T follicular helper cell (primary cell): ENCODE data around the gene DNAJC11.
"Not testable (repeated sequence)": the region's sequence is repeated elsewhere in the genome, so short reads cannot be mapped to it uniquely, and the experiment has no call there.

Source experiments
- DNase-seq: peaks from one replicate; pipeline ENCODE4 v3.0.0-alpha.2; 2020; ENCODE audit warnings: low read depth

The DNAJC11 gene

GRCh38 chr1:6699915-6700314, 1.7 kb downstream of the DNAJC11 start:
- DNase-seq, result not testable (repeated sequence)

- no peak for DNase-seq
Observed at GRCh38 chr1:6695868-6696267, 5.7 kb downstream of the DNAJC11 start.

DNA sequence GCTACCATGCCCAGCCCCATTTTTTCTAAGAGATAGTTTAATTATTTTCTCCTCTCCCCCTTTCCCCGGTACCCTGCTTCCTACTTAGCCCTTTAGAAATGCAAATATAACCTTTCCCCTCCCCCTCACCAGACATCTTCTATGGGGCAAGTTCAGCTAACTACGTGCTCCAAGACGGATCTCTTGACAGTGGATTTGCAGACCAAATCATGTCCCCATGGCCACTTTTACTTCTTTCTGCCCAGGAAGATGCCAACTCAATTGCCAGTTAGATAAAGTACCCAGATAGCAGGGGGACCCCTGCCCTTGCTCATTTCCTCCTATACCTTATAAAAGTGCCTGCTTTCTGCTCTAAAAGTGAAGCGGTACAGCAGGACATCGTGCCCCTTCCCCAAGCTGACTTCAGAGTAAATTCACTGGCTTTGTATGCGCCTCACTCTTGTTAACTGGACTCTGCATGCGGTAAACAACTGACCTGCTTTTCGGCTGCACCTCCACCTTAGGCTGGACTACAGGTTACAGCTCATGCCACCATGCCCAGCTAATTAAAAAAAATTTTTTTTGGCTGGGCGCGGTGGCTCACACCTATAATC, 7.4 kb downstream of the DNAJC11 start:
- no peak for DNase-seq

DNA sequence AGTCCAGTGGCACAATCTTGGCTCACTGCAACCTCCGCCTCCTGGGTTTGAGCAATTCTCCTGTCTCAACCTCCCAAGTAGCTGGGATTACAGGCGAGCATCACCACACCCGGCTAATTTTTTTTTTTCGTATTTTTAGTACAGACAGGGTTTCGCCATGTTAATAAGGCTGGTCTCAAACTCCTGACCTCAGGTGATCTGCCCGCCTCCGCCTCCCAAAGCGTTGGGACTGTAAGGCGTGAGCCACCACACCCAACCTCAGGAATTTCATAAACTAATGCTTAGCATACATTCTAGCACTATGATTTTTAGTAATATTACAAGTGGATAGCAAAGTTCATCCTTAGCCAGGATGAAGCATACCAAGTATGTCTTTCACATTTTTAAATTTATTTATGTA, 8.7 kb downstream of the DNAJC11 start:
- no peak for DNase-seq

- DNase-seq, result no peak
Observed at GRCh38 chr1:6691507-6691906, 10.1 kb downstream of the DNAJC11 start.

DNA sequence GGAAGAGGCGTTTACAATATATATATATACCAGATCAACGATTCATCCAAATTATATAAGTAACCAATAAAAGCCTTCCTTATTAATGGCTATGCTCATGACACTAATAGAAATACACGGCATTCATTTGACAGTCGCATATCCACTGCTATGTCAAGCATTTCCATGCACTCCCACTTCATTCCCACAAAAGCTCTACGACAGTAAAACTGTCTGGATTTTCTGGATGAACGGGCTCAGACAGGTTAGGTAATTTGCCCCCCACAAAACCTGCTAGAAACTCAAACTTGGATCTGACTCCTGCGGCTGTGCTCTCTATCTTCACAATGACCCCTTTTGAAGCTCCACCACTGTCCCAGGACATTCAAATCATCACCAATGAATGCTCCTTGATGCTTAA, 11.4 kb downstream of the DNAJC11 start:
- DNase-seq, result no peak

GRCh38 chr1:6688757-6689156, 12.9 kb downstream of the DNAJC11 start:
- no peak for DNase-seq

DNA sequence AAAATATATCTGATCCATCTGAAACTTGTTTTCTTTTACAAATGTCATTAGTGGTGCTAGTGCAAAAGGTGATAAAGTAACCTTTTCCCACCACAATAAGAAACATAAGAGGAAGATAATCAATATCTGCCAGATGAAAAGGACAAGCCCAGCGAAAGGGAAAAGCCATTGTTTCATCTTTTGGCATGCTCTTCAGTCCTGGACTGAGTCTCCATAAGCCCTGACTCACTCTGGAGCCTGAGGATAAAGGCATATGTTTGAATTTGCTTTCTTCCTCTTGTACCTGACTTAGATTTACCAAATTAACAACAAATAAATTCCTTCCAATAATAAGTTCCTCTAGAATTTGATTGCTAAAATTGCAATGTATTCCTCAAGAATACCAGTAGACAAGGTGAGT, 13.6 kb downstream of the DNAJC11 start:
- DNase-seq, result no peak

- no peak for DNase-seq
Observed at GRCh38 chr1:6686294-6686693, 15.3 kb downstream of the DNAJC11 start.

GRCh38 chr1:6685381-6685780, 16.2 kb downstream of the DNAJC11 start:
- DNase-seq, result no peak

DNA sequence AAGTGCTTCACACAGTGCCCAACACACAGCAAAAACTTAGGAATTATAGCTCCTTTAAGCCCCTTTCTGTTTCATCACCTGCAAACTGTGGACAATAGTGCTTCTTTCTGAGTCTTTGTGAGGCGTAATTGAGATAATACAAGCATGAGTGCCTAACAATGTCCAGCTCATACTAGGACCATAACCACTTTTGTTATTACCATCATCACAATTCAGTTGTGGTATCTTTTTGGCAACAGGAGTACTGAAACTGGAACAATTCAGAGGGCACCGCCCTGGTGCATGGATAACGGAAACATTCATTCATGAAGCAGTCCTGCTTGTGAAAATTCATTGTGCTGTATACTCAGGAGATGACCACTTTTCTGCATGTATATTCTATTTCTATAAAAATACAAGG, 18.2 kb downstream of the DNAJC11 start:
- no peak for DNase-seq

- DNase-seq, result no peak
Observed at GRCh38 chr1:6675941-6676340, 25.7 kb downstream of the DNAJC11 start.

GRCh38 chr1:6674771-6675170, 26.8 kb downstream of the DNAJC11 start:
- no peak for DNase-seq

- DNase-seq, result no peak
Observed at GRCh38 chr1:6673816-6674398, 27.7 kb downstream of the DNAJC11 start.

- no peak for DNase-seq
Observed at GRCh38 chr1:6672558-6672957, 29.1 kb downstream of the DNAJC11 start.

- DNase-seq, result no peak
Observed at GRCh38 chr1:6668503-6668902, 33.1 kb downstream of the DNAJC11 start.

DNA sequence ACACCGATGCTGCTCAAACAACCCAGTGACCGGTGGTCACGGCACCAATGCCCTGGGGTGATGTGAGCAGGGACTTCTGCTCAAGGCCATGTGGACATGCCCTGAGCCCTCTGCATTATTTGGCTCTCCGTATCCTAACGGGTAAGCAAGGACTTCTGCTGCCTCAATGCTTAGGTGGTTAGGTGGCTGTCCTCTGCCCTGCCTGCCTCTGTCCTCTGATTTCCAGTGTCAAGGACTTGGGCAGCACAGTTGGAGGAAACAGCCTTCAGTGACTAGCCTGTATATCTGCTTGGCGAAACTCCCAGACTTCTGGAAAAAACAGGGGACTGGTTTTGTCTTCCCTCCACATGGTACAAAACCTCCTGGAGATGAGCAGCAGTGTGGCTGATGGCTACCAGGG, 34.5 kb downstream of the DNAJC11 start:
- DNase-seq, result no peak

GRCh38 chr1:6666696-6667095, 34.9 kb downstream of the DNAJC11 start:
- no peak for DNase-seq

- not testable (repeated sequence) for DNase-seq
Observed at GRCh38 chr1:6662468-6662867, 39.1 kb downstream of the DNAJC11 start.

GRCh38 chr1:6660415-6661049, 41.1 kb downstream of the DNAJC11 start:
- no peak for DNase-seq

DNA sequence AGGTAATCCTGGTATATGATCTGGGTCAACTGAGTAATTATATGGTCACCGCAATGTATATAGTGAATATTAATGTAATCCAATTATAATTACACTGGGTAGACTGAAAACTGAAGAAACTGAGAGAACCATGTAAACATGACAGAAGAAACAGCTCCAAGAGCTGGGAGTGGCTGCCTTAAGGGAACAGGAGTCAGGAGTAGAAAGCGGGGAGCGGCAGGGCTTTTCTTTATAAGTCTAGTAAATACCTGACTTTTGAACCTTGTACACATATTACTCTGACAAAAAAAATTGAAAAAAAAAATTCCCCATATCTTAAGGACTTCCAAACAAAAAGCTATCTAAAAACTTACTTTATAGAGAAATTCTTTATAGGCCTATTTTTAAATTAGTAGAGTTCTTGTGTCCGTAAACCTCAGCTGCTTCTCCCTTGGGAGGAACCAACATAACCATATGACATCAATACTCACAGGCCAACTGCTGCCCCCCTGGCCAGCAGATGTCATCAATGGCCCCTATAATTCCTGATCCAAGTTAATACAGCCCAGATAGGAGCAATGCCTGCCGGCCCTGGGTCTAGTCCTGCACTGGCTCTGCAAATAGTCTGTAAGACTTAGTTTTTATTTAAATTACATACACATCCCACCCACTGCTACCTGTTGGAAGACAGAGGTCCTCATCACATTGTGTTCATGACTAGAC, 43.1 kb downstream of the DNAJC11 start:
- no peak for DNase-seq

DNA sequence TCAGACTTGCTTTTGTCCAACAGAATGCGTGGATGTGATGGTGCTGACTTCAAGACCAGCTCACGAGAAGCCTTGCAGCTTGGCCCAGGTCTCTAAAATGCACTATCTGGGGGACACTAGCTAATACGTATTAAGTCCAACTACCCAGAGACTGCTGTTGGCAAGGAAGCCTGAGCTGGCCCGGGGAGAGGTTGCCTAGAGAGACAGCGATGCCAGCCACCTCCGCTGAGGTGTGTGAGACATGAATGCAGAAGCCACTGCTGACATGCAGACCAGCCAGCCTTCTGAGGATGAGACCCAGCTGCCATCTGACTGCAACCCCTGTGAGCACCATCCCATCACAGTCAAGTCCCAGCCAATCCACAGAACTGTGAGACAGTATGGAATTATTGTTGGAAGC, 44.5 kb downstream of the DNAJC11 start:
- no peak for DNase-seq
